Immature natural killer cell (primary cell): ENCODE data around the gene CXCL12. TPM values are rescaled to one million over a fixed set of nuclear protein-coding genes. Genes with fewer than 3 reads are reported as not detected.

Experiments
- DNase-seq, 3 donors: peaks; one replicate each; pipeline ENCODE4 v3.0.0; 2022; ENCODE audit warnings: mixed read lengths in 1 of 3
- H3K27ac Mint-ChIP-seq, 6 donors: one replicate each; pipeline ENCODE4 v1.8.0; 2020; ENCODE audit warnings: mixed read lengths in 6 of 6, mild to moderate bottlenecking in 5 of 6, inconsistent platforms in 4 of 6, moderate library complexity in 3 of 6
- H3K27me3 Mint-ChIP-seq, 3 donors: one replicate each; pipeline ENCODE4 v1.8.0; 2020 to 2021; ENCODE audit warnings: low read depth in 3 of 3, mild to moderate bottlenecking in 3 of 3, mixed read lengths in 3 of 3, moderate library complexity in 3 of 3, inconsistent platforms in 1 of 3
- H3K36me3 Mint-ChIP-seq, 3 donors: one replicate each; pipeline ENCODE4 v1.8.0; 2020; ENCODE audit warnings: mixed read lengths in 3 of 3, inconsistent platforms in 2 of 3, mild to moderate bottlenecking in 2 of 3
- H3K4me1 Mint-ChIP-seq, 2 donors: one replicate each; pipeline ENCODE4 v1.8.0; 2020; ENCODE audit warnings: inconsistent platforms in 2 of 2, mild to moderate bottlenecking in 2 of 2, mixed read lengths in 2 of 2, moderate library complexity in 1 of 2
- H3K4me3 Mint-ChIP-seq, 5 donors: one replicate each; pipeline ENCODE4 v1.8.0; 2020; ENCODE audit warnings: mild to moderate bottlenecking in 5 of 5, mixed read lengths in 5 of 5, inconsistent platforms in 3 of 5, moderate library complexity in 3 of 5
- H3K9me3 Mint-ChIP-seq, 6 donors: one replicate each; pipeline ENCODE4 v1.8.0; 2020; ENCODE audit warnings: mild to moderate bottlenecking in 6 of 6, mixed read lengths in 6 of 6, inconsistent platforms in 4 of 6, moderate library complexity in 3 of 6
- polyA plus RNA-seq, 3 donors: library from polyadenylated mRNA; unstranded; fragments of 300-500 nt; fragmentation: Illumina TruSeq; gene quantifications; one replicate each; pipeline ENCODE4 v1.2.3, GENCODE V29; 2021

CXCL12 gene
- polyA plus RNA-seq, 3 donors from 2014 or later, result not detected

DNA sequence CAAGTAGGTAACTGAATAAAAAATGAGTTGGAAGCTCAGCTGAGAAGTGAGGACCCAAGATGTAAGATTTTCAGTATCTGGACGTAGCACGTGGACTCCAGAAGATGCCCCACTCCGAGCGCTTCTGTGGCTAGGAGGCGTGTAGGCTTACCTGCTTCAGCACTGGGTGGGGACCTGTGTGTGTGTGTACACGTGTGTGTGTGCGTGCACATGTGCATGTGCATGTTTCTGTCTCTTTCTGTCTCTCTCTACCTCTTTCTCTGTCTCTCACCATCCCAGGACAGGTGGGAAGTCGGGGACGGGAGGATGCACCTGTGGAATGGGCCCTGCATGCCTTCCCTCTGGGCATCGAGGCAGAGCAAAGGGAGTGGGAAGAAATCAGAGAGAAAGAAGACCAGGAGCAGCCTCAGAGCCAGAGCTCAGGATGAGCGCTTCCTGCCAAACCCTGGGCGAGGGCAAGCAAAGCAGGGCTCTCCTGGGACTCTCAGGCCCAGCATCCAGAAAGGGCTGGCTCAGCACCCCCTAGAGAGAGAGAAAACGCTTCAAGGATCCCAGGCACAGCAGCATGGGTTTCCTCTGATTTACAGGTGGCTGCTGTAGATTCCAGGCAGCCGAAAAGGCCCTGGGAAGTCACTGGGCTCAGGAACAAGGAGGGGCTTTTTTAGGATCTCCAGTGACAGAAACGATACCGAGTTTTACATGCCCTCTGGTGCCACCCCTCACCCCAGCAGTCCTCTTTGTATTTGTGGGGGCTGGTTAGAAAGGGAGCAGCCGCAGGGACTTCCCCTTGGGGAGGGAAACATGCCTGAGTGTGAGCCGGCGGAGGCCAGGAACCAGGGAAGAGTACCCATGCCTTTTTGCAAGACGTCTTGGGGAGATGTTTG is 28.5 kb downstream of the CXCL12 start:
- no peaks in the 10 kb centered on the region for H3K36me3 Mint-ChIP-seq
- H3K9me3 Mint-ChIP-seq, result no peaks in the 10 kb centered on the region
- no peak for DNase-seq
- H3K4me1 Mint-ChIP-seq, result no peaks in the 10 kb centered on the region
- peaks cover 0 to 6% (median 4%) of the 10 kb centered on the region in 3 donors for H3K27me3 Mint-ChIP-seq
- peak overlapping the region in 1 of 6 donors; percentile 4 for H3K27ac Mint-ChIP-seq
- H3K4me3 Mint-ChIP-seq, result no peak overlapping the region

- no peak overlapping the region for H3K4me3 Mint-ChIP-seq
- peaks cover 0 to 8% (median 4%) of the 10 kb centered on the region in 3 donors for H3K27me3 Mint-ChIP-seq
- no peaks in the 10 kb centered on the region for H3K36me3 Mint-ChIP-seq
- H3K9me3 Mint-ChIP-seq, result no peaks in the 10 kb centered on the region
- no peak overlapping the region for H3K27ac Mint-ChIP-seq
- no peaks in the 10 kb centered on the region for H3K4me1 Mint-ChIP-seq
- no peak for DNase-seq
Observed at GRCh38 chr10:44355630-44356029, 29.3 kb downstream of the CXCL12 start.

- no peaks in the 10 kb centered on the region for H3K4me1 Mint-ChIP-seq
- no peaks in the 10 kb centered on the region for H3K36me3 Mint-ChIP-seq
- no peaks in the 10 kb centered on the region for H3K9me3 Mint-ChIP-seq
- peaks cover 0 to 9% (median 0%) of the 10 kb centered on the region in 3 donors for H3K27me3 Mint-ChIP-seq
- H3K27ac Mint-ChIP-seq, result no peak overlapping the region
- no peak overlapping the region for H3K4me3 Mint-ChIP-seq
- DNase-seq, result no peak
Observed at GRCh38 chr10:44354771-44355170, 30.1 kb downstream of the CXCL12 start.

DNA sequence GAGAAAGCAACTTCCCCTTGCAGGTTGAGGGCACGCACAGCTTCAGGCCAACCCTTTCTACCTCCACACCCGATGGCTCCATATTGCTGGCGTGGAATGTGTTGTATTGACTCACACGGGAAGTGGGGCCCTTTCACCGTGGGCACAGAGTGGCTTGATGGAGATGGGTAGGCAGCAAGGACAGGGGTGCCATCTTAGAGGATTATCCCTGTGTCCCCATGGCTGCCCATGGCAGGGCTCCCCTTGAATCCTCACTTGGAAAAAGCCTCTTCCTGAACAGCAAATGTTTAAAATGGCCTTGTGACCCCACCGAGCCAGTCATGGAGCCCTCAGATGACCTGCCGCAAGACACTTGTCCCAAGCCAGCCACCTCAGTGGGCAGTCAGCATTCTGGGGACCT is 31.2 kb downstream of the CXCL12 start:
- no peaks in the 10 kb centered on the region for H3K4me1 Mint-ChIP-seq
- H3K4me3 Mint-ChIP-seq, result no peak overlapping the region
- peaks cover 0 to 10% (median 1%) of the 10 kb centered on the region in 3 donors for H3K27me3 Mint-ChIP-seq
- H3K9me3 Mint-ChIP-seq, result no peaks in the 10 kb centered on the region
- DNase-seq, result no peak
- H3K27ac Mint-ChIP-seq, result no peak overlapping the region
- H3K36me3 Mint-ChIP-seq, result no peaks in the 10 kb centered on the region

DNA sequence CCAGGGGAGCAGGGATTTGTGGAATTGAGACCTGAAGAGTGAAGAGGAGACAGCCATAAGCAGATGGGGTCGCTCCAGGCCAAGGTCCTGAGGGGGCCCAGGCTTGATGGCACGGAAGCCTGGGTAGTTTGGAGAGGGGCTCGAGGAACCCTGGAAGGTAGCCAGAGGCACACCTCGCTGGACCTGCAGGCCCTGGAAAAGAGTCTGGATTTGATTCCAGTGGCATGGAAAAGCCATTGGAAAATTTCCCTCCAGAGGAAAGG is 31.8 kb downstream of the CXCL12 start:
- H3K36me3 Mint-ChIP-seq, result no peaks in the 10 kb centered on the region
- no peak for DNase-seq
- no peak overlapping the region for H3K4me3 Mint-ChIP-seq
- H3K4me1 Mint-ChIP-seq, result no peaks in the 10 kb centered on the region
- no peak overlapping the region for H3K27ac Mint-ChIP-seq
- peaks cover 0 to 8% (median 1%) of the 10 kb centered on the region in 3 donors for H3K27me3 Mint-ChIP-seq
- H3K9me3 Mint-ChIP-seq, result no peaks in the 10 kb centered on the region

- Mint-ChIP-seq H3K9me3 (no peaks in the 10 kb centered on the region), H3K4me3 (peak overlapping the region in 1 of 5 donors; percentile 3), H3K4me1 (no peaks in the 10 kb centered on the region), H3K36me3 (no peaks in the 10 kb centered on the region), H3K27ac (no peak overlapping the region), H3K27me3 (peaks cover 0 to 8% (median 1%) of the 10 kb centered on the region in 3 donors)
- no peak for DNase-seq
Observed at GRCh38 chr10:44352316-44353127, 32.4 kb downstream of the CXCL12 start.

GRCh38 chr10:44348496-44348895 is 36.4 kb downstream of the CXCL12 start:
- Mint-ChIP-seq H3K27ac (no peak overlapping the region), H3K9me3 (no peaks in the 10 kb centered on the region), H3K27me3 (peaks cover 0 to 14% (median 3%) of the 10 kb centered on the region in 3 donors)

DNA sequence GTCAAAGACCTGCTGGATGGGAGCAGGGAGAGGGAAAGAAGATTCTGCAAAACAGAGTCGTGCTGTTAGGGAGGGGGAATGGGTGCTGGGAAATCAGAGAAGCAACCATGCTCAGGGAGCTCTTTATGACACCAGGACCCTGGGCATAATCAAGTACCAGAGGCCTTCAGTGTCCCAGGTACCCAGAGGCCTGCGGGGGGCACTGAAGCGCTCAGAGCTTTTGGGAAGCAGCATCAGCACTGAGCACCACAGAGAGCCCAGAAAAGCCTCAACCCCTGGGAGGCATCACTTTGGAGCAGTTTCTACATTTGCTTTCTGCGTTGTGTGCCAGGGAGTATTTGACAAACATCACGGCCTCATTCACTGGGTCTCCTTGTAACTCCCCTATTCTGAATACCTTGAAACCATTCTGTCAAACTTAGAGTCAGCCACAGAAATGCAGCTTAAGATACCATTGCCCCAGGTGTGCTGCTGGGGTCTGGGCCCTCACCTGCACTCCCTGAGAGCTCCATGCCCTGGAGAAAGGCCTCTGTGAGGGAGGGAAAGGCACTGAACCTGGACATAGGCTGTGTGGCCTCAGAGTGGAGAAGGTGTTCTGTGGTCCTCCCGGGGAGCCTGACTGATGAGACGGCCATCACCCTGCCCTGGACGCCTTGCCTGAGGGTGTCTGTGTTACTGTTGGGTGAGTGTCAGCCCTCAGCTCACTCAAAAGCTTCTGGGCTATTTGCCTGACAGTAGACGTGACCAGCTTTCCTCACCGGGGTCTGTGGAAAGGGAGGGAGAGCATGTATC is 37.1 kb downstream of the CXCL12 start:
- Mint-ChIP-seq H3K27me3 (peaks cover 0 to 15% (median 3%) of the 10 kb centered on the region in 3 donors), H3K27ac (no peak overlapping the region), H3K4me3 (no peak overlapping the region), H3K36me3 (no peaks in the 10 kb centered on the region), H3K4me1 (no peaks in the 10 kb centered on the region), H3K9me3 (no peaks in the 10 kb centered on the region)
- no peak for DNase-seq

More at GRCh38 chr10:44348496-44348895, 36.4 kb downstream of the CXCL12 start:
- Mint-ChIP-seq H3K4me3 (no peak overlapping the region), H3K36me3 (no peaks in the 10 kb centered on the region), H3K4me1 (no peaks in the 10 kb centered on the region)
- no peak for DNase-seq

- Mint-ChIP-seq H3K27me3 (peaks cover 1 to 15% (median 3%) of the 10 kb centered on the region in 3 donors), H3K4me1 (no peaks in the 10 kb centered on the region), H3K9me3 (peaks cover 0 to 2% (median 0%) of the 10 kb centered on the region in 6 donors), H3K36me3 (no peaks in the 10 kb centered on the region), H3K27ac (no peak overlapping the region), H3K4me3 (no peak overlapping the region)
- DNase-seq, result no peak
Observed at GRCh38 chr10:44344727-44345126, 40.2 kb downstream of the CXCL12 start.

GRCh38 chr10:44343843-44344242 is 41.1 kb downstream of the CXCL12 start:
- H3K27ac Mint-ChIP-seq, result no peak overlapping the region
- H3K4me3 Mint-ChIP-seq, result no peak overlapping the region
- no peak for DNase-seq
- H3K9me3 Mint-ChIP-seq, result peaks cover 0 to 2% (median 0%) of the 10 kb centered on the region in 6 donors
- H3K27me3 Mint-ChIP-seq, result peaks cover 1 to 14% (median 2%) of the 10 kb centered on the region in 3 donors
- no peaks in the 10 kb centered on the region for H3K36me3 Mint-ChIP-seq
- no peaks in the 10 kb centered on the region for H3K4me1 Mint-ChIP-seq

GRCh38 chr10:44341886-44342285 is 43.0 kb downstream of the CXCL12 start:
- DNase-seq, result no peak
- H3K9me3 Mint-ChIP-seq, result peaks cover 0 to 2% (median 0%) of the 10 kb centered on the region in 6 donors
- H3K4me1 Mint-ChIP-seq, result no peaks in the 10 kb centered on the region
- H3K27ac Mint-ChIP-seq, result no peak overlapping the region
- H3K36me3 Mint-ChIP-seq, result no peaks in the 10 kb centered on the region
- no peak overlapping the region for H3K4me3 Mint-ChIP-seq
- peaks cover 0 to 17% (median 3%) of the 10 kb centered on the region in 3 donors for H3K27me3 Mint-ChIP-seq

DNA sequence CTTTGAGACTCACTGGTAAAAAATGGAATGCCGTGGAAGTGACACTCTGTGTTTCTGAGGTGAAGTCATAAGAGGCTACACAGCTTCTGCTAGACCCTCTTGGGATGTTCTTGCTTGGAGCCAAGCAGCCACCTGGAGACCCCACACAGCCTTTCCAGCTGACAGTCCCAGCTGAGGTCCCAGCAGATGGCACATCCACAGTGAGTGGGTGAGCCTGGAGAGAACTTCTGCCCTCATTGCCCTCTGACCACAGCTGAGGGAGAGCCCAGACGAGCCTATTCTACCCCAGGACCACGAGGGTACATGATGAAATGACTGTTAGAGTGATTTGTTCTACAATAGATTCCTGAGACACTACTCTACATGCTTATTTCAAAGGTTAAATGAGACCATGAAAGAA is 44.3 kb downstream of the CXCL12 start:
- H3K36me3 Mint-ChIP-seq, result no peaks in the 10 kb centered on the region
- H3K4me1 Mint-ChIP-seq, result no peaks in the 10 kb centered on the region
- H3K9me3 Mint-ChIP-seq, result peaks cover 0 to 2% (median 0%) of the 10 kb centered on the region in 6 donors
- no peak overlapping the region for H3K27ac Mint-ChIP-seq
- peaks cover 3 to 17% (median 3%) of the 10 kb centered on the region in 3 donors for H3K27me3 Mint-ChIP-seq
- no peak for DNase-seq
- H3K4me3 Mint-ChIP-seq, result no peak overlapping the region

DNA sequence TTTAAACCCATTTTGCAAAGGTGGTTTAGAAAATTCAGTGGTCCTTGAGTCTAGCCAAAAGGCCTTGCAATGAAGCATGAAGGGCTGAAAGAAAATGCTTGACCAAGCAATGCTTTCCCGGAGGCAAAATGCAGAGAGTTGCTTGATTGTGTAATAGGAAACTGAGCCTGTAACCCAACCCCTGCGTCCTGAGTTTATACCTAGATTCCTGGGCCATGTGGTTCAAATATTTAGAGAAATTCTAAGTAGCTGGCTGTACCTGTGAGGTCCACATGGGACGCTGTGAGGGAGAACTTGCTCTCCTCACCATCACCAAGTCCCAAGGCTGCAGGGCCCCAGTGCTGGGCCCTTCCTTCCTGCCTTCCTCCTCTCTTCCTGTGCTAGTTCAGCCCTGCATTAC is 45.7 kb downstream of the CXCL12 start:
- DNase-seq, result no peak
- H3K36me3 Mint-ChIP-seq, result no peaks in the 10 kb centered on the region
- no peak overlapping the region for H3K4me3 Mint-ChIP-seq
- H3K4me1 Mint-ChIP-seq, result no peaks in the 10 kb centered on the region
- H3K9me3 Mint-ChIP-seq, result peaks cover 0 to 2% (median 0%) of the 10 kb centered on the region in 6 donors
- H3K27ac Mint-ChIP-seq, result no peak overlapping the region
- H3K27me3 Mint-ChIP-seq, result peaks cover 3 to 12% (median 4%) of the 10 kb centered on the region in 3 donors
